GM18867 (cell line): ENCODE data around the gene RPH3AL.
"Not testable (repeated sequence)": the region's sequence is repeated elsewhere in the genome, so short reads cannot be mapped to it uniquely, and the experiment has no call there.

Experiments used
- ATAC-seq: cut with Tn5 transposase; IDR thresholded peaks from one replicate; pipeline ENCODE4 v1.9.1; 2021; ENCODE audit warnings: mild to moderate bottlenecking, moderate library complexity; ENCODE audit not compliant: unreplicated experiment

RPH3AL gene

DNA sequence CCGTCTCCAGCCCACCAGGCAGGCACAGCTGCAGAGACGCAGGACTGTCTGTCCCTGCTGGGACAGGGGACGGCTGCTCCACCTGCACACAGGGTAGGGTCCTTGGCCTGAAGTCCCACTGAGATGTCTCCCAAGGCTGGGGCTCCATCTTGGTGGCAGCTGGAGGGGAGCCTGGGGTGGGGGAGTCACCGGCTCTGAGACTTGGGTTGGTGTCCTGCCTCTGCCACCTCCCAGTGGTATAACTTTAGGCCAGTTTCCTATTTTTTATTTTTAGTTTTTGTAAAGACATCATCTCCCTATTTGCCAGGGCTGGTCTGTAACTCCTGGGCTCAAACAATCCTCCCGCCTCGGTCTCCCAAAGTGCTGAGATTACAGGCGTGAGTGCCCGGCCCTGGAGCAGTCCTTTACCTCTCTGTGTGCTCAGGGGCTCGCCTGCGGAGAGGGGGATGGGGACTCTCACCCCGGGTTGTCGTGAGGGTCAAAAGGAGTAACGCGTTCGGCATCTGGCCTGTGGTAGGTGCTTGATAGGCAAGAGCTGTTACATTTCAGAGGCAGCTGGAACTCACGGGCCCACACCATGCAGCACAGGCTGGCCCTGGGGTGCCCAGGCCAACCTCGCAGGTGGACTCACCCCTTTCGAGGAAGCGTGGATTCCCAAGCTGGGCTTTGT, 124.5 kb downstream of the RPH3AL start:
- ATAC-seq, result no peak

DNA sequence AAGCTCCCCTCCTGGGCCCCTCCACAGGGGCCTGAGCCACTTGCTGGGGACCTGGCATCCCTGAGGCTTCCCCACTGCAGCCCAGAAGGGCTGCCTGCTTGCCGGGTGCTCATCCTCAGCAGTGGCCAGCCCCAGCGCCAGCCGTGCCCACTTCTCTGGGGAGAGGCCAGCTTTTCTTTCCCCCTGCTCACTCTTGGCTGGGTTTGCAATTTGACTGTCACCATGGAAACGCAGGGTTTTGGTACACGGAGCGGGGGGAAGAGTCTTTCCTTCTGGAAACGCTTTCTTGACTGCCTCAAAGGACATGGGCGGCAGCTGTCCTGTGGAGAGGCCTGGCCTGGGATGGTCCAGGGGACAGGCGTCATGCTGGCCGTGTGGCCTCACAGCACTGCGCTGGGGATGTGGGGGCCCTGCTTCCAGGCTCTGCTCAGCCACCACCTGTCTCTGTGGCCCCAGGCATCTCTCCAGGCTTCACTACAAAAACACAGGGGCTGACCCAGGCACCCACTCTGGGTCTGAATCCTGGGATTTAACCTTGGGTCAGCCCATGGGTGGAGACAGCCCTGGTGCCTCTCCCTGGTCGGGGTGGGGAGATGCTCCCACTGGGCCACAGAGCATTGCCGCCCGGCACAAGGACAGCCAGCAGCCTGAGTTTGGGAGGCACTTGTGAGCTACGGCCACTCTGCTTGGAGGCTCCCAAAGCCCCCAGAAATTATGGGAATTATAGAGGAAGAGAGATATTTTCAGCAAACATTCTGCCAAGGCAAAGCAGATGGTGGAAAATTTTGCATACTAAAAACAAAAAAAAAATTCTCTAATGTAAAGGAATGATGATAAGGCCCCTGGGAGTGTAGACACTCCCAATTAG, 125.3 kb downstream of the RPH3AL start:
- ATAC-seq, result no peak

DNA sequence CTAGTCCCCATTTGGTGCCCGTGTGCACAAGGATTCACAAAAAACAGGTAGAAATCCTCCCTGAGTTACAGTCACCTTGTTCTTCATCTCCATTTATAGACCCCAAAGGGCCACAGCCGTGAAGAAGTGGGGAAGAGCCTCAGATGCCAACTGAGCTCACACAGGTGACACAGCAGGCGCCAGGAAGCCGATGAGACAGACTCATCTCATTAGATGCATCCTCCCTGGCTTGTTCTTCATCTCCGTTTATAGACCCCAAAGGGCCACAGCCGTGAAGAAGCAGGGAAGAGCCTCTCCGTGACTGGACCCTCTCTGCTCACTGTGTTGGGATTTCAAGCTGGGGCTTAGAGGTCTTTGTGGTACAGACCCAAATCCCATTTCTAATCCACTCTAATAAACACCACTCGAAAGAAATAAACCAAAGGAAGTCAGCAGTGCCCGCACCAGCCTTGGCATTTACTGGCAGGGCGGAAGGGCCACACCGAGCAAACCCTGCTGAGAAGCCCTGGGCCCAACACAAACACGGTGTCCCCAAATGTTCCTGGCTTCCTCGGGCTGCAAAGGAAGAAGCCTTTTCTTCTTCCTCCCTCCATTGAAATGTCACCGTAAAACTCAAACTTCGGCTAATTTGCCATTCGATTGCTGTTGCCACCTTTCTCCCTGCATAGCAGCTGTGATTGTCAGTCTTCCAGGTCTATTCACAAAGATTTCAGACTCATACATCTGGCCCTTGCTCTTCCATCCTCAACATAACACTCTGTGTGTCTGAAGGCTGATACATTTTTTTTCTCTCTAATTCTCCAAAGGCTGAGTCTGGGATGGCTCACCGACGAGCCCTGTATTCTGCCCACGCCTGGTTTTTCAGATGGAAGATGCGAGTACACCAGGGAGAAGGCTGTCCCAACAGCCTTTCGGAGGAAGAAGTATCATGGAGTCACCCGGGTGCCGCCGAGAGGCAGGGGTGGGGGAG, 126.2 kb downstream of the RPH3AL start:
- ATAC-seq, result no peak

DNA sequence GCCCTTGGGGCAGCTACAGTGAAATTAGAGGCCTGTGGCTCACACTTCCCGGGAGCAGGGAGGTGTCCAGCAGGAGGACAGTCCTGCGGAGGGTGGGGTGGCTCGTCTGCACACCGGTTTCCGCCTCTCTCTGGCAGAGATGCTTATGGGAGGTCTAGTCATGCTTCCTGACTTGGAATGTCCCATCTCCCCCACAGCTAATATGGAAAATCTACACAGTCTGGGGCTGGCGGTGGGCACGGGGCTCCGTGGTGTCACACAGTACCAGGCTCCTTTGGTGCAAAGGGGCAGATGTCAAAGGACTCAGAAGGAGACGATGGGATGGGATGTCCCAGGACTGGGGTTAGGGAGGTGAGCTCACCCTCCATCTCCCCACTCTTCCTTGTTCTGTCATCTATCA, 127.1 kb downstream of the RPH3AL start:
- no peak for ATAC-seq

DNA sequence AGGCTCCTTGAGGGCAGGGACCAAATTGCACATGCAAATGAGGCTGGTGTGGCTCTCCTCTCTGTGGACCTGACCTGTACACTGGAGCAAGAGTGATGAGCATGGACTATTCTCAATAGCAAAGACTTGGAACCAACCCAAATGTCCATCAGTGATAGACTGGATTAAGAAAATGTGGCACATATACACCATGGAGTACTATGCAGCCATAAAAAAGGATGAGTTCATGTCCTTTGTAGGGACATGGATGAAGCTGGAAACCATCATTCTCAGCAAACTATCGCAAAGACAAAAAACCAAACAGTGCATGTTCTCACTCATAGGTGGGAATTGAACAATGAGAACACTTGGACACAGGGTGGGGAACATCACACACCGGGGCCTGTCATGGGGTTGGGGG, 128.0 kb downstream of the RPH3AL start:
- ATAC-seq, result not testable (repeated sequence)

DNA sequence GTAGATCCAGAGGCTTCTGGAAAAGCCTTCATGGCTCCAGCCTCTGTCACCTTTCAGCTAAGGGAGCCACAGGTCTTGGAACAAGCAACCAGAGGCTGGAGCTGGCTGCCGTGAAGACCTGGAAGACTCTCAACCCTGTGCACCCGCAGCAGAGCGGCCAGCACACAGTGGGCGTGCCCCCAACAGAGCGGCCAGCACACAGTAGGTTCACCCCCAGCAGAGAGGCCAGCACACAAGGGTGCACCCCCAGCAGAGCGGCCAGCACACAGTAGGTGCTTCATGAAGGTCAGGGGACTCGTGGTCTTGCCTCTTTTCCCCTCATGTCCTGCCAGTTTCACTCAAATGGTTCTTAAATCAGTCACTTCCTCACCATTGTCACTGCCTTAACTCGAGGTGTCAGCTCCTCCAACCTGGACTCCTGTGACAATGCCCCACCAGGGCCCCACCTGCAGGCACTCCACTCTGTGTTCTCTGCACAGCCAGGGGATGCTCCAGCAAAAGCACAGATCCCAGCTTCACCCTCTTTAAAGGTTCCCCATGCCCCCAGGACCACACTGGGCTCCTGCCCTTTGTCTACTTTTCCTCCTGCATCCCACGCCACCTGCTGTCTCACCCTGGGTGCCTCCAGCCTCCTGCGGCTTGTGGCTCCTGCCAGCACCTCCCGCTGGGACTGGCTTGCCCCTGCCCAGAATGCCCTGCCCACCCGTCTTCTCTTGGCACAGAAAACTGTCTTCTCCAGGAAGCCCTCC, 128.7 kb downstream of the RPH3AL start:
- ATAC-seq, result no peak

DNA sequence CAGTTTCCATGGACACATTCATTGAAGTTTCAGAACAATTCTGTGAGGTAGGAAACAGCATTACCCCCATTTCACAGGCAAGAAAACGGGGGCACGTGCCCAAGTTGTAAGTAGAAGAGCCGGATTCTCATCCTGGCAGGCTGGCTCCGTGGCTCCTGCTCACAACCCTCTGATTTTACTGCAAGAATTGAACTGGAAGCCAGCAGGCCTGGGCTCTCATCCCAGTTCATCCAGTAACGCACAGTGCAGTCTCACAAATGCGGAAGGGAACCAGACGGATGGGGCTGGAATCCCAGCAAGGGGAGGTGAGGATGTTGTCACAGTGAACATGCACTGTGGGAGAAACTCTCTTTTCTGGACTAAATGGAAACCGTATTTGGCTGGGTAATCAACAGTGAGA, 130.4 kb downstream of the RPH3AL start:
- ATAC-seq, result no peak

DNA sequence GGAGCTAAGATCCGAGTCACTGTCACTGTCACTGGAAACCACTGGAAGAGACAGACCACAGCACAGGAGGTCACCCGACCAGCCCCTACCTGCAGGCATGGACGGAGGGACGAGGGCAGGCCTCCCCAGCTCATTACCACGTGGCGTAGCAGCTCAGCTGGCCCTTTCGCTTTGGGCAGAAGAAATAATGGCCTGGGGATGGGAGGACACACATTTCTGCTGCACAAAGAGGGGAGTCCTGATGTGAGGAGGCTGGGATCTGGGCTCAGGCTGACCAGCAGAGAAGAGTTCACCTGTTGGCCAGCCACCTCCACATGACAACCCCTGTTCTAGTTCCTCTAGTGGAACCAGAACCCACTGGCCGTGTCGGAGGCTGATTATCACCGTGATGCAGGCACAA, 132.9 kb downstream of the RPH3AL start:
- no peak for ATAC-seq

DNA sequence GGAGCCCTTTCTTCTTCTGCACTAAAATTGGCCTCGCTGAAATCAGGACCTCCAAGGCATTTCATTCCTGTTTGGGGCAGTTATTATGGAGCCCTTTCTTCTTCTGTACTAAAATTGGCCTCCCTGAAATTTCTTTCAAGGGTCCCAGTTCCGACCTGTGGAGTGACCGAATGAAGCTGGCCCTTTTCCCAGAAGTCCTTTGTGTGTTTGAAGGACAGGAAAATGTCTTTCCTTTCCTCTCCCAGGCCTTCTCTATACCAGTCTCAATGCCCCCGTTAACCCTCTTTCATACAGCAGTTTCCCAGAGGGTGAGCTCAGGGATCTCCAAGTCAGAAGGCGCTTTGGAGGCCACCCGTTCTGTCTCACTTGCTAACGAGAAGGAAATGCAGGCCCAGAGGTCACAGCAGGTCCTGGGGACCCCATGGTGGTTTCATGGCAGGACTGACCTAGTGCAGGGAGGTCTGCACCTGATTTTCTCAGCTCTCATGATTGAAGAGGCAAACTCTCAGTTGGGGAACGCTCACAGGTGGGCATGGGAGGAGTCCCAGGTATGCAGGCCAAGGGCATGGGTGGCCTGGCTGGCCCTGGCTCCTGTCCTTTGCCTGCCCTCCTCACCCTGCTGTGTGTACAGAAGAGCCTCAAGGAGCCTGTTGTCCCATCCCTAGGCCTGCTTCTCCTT, 134.0 kb downstream of the RPH3AL start:
- ATAC-seq, result no peak

DNA sequence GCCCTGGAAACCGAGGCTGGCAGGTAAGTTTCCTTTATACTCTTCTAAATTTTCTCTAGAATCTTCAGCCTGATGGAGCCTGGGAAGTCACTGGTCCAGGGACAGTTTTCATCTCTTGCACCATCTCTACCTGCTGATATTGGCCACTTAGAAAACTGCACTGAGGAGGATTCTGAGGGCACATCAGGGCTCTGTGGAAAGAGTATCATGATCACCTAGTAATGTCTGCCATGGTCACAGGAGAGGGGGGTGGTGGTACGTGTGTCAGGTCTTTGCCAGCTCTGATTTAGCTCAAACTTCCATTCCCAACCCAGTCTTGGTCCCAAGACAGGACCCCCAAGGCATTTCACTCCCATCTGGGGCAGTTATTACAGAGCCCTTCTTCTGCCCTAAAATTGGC, 136.0 kb downstream of the RPH3AL start:
- ATAC-seq, result no peak

DNA sequence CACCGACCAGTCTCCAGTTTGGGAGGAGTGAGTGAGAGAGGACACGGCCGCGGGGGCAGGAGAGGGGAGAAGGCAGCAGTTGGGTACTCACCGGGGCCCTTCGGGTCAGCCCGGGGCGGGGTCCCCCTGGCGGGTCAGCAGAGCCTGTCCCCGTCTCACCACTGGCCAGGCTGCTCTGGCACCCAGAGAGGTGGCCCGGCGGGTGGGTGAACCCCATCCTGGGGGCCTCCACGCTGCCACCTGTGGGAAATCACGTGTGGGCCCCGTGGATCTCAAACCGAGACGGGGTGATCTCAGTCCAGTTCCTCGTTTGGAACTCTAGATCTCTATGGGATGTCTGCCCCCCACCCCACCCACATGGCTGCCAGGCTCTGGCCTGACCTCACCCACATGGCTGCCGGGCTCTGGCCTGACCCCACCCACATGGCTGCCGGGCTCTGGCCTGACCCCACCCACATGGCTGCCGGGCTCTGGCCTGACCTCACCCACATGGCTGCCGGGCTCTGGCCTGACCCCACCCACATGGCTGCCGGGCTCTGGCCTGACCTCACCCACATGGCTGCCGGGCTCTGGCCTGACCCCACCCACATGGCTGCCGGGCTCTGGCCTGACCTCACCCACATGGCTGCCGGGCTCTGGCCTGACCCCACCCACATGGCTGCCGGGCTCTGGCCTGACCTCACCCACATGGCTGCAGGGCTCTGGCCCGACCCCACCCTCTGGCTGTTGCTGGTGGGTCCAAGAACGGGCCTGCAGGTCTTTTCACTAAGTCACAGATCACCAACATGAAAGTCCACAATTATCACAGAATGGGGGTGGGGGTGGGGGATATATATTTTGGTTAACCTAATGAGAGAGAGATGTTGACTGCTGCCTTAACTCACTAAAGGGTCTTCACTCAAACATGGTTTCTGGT, 136.8 kb downstream of the RPH3AL start:
- ATAC-seq, result not testable (repeated sequence)

DNA sequence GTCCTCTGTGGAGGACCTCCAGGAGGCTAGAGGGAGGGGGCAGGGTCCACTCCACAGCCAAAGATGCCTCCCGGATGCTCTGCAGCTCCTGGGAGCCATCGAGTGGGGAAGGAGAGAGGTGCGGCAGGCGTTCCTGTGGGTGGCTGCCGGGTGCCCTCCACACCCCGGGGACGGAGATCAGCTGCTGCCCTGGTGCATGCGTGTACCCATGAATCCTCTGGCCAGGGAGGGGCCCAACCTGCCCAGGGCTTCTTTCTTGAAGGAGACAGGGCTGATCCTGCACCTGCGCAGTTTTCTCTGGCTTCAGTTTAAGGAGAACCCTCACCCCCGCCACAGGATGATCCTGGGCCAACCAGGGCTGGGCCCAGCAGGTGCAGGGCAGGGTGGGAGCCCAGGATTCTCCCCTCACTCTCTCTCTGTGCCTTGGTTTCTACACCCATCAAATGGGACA, 137.7 kb downstream of the RPH3AL start:
- ATAC-seq, result no peak

DNA sequence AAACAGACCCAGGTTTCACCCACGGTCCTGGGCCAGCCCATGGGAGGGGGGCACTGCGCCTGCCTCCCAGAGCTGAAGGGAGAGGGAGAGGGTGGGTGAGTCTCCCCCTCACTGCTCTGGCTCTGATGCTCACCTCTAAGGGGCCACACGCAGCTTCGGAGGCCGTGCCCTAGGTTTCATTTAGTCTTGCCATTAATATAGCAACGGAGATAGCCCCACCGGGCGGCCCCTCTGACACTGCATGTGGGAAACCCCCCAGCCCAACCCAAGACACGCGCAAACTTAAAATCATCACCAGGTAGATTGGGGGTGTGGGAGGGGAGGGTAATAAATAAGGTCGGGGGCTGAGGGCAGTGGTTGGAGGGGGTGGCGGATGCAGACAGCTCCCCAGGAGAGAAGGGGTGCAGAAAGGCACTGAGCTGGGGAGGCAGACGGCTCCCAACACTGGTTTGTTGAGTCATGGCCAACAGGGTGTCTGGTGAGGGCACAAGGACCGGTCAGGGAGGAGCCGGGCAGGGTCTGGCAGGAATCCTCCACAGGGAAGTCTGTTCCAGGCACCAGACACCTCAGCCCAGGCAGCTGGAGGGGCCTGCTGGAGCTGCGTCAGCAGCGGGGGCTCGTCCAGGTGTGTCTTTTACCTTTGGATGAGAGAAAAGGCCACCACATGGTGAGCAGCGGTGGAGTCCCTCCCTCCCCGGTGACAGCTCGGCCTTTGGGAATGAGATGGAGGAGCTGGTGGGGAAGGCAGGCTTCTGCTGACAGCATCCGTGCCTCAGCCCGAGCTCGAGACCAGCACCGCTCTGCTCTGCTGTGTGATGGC, 139.1 kb downstream of the RPH3AL start:
- ATAC-seq, result no peak

DNA sequence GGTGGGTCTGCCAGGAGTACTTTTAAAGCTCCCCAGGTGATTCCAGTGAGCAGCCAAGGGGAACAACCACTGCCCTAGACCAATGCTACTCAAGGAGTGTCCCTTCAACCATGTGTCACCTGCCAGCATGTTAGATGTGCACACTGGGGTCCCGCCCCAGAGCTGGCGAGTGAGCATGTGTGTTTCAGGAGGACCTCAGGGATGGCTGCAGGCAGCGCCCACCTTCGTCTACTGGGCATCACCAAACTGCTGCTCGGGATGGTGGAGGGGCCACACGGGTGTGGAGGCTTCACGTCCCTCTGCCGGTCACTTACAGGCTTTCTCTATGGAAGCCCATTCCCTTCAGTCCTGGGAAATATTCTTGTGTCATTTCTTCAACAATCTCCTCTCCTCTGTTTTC, 142.2 kb downstream of the RPH3AL start:
- ATAC-seq, result no peak

DNA sequence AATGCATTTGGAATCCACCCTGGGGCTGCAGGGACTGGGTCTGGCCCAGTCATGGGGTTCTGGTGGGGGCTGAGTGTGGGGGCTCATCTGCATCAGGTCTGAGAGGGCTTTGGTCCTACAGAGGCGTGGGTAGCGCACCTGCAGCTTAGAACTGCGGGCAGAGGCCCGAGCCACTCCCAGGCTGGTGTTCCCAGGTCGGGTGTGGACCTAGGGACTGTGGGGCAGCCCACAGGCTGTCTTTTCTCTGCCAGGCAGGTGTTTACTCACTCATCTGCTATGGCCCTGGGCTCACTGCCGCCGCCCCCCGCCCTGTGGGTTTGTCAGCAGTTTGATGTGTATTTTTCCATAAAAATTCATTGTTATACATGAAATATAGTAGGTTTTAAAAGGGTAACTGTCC, 144.2 kb downstream of the RPH3AL start:
- no peak for ATAC-seq

DNA sequence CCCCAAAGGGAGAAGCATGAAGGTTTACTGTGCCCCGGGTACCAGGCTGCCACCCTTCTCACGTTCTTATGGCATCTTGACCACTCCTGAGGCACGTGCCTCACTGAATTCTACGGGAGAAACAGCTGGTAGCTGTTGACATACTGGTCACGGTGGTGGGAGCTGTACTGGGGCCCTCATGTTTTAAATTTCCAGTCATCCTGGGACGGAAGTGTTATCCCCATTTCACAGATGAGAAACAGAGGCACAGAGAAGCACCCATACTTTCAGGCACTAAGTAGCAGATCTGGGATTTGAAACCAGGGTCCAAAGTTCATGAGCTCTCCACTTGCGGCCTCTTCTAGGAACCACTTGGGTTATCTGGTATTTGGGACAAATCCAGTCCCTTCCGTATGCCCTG, 144.8 kb downstream of the RPH3AL start:
- ATAC-seq, result no peak

DNA sequence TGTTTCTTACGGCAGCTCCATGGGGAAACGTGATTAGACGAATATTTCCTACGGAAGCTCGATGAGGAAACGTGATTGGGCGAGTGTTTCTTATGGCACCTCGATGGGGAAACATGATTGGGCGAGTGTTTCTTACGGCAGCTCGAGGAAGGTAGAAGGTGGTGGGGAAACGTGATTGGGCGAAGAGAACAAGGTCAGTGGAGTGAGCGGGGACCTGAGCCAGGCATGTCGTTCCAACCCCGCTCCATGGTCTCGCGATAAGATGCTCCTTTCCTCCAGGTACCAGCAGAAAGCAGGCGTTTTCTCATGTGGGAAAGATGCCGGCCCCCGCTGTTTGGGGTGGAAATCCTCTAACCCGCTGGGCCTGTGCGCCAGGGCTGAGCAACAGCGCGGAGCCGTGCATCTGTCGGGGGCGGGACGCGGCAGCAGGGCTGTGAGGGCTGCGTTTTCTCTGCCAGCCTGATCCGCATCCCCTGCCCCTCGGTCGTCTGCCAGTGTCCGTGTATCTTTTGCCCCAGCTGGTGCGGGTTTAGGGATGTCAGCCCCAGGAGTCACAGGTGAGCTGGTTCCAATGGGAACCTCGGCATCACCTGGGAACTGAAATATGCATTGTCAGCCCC, 145.6 kb downstream of the RPH3AL start:
- ATAC-seq, result no peak

DNA sequence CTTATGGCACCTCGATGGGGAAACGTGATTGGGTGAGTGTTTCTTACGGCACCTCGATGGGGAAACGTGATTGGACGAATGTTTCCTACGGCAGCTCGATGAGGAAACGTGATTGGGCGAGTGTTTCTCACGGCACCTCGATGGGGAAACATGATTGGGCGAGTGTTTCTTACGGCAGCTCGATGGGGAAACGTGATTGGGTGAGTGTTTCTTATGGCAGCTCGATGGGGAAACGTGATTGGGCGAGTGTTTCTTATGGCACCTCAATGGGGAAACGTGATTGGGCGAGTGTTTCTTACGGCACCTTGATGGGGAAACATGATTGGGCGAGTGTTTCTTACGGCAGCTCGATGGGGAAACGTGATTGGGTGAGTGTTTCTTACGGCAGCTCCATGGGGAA, 146.1 kb downstream of the RPH3AL start:
- ATAC-seq, result not testable (repeated sequence)
